ENCODE measurements around the gene DDX60. TPM values are rescaled to one million over a fixed set of nuclear protein-coding genes. Genes with fewer than 3 reads are reported as not detected.
"Not testable (repeated sequence)": the region's sequence is repeated elsewhere in the genome, so short reads cannot be mapped to it uniquely, and the experiment has no call there.

The DDX60 gene
- total RNA-seq, 4 donors from 2014 or later, result 4.6 to 24.3 (median 13.8) TPM

GRCh38 chr4:168304744-168305459, 13.7 kb downstream of the DDX60 start:
- Histone ChIP-seq H3K36me3 (peaks cover 0 to 78% of the 10 kb centered on the region in 2 donors), H3K27me3 (no peaks in the 10 kb centered on the region), H3K4me3 (no peak overlapping the region), H3K27ac (no peak overlapping the region), H3K4me1 (no peaks in the 10 kb centered on the region), H3K9me3 (no peaks in the 10 kb centered on the region)
- TF ChIP-seq POLR2AphosphoS5 (IDR thresholded peaks at IDR 0.05), result no peak
- TF ChIP-seq CTCF (IDR thresholded peaks at IDR 0.05), result no peak
- no peak for TF ChIP-seq EP300 (IDR thresholded peaks at IDR 0.05)
- no peak for TF ChIP-seq POLR2A (IDR thresholded peaks at IDR 0.05)
- ATAC-seq, result no peak
- 79 to 89% methylated on average over 3 of the region's 3 CpGs for WGBS, 2 donors (ENCODE audit: low coverage in 1 of 2)

DNA sequence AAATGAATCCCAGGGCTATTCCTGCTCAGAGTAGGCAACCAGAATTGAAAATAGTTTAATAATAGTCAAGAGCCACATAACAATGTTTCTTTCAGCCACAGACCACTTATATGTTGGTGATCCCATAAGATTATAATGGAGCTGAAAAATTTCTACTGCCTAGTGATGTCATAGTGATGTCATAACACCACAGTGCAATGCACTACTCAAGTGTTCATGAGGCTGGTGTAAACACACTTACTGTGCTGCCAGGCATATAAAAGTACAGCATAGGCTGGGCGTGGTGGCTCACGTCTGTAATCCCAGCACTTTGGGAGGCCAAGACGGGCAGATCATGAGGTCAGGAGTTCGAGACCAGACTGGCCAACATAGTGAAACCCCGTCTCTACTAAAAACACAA, 15.1 kb downstream of the DDX60 start:
- H3K27me3 ChIP-seq, H3K4me3 ChIP-seq, H3K27ac ChIP-seq, ATAC-seq, H3K9me3 ChIP-seq, H3K4me1 ChIP-seq: not testable (repeated sequence)
- H3K36me3 ChIP-seq, result peaks cover 0 to 76% of the 10 kb centered on the region in 2 donors
- whole genome bisulfite sequencing, 2 donors (ENCODE audit: low coverage in 1 of 2), result 88% methylated on average over 2 of the region's 5 CpGs; no CpG with 5 or more reads in 1 of the 2 donors

DNA sequence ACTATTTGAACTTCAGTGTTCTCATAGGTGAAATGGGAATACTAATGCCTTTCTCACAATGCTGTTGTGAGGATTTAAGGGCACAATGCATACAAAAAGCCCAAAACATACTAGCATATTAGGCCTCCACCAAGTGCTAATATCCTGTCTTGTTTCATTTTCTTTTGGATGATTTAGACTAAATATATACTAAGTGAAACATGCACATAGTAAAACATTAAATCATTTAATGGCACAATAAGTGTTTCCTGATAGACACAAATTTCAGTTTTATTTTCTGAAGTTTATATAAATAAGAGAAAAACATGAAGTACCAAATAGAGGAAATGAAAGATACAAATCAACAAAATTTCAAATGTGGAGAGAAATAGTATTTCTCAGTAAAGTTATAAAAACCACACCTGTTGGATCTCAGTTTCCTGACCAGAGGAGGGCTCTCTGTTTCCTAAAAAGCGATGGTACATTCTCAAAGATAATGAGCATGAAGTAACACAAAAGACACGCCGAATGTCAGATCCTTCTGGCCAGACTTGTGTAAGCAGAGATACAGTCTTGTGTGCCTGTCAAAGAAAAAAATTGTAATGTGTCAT, 25.1 kb downstream of the DDX60 start:
- H3K27me3 ChIP-seq, result no peaks in the 10 kb centered on the region

GRCh38 chr4:168291242-168291641, 27.3 kb downstream of the DDX60 start:
- WGBS, 2 donors (ENCODE audit: low coverage in 1 of 2), result 92 to 100% methylated on average over 1 of the region's 1 CpG
- Histone ChIP-seq H3K4me1 (no peaks in the 10 kb centered on the region), H3K9me3 (no peaks in the 10 kb centered on the region), H3K27me3 (no peaks in the 10 kb centered on the region), H3K4me3 (no peak overlapping the region), H3K27ac (no peak overlapping the region), H3K36me3 (peaks cover 3 to 58% of the 10 kb centered on the region in 2 donors)
- no peak for ATAC-seq
- TF ChIP-seq POLR2AphosphoS5 (IDR thresholded peaks at IDR 0.05) (no peak), EP300 (IDR thresholded peaks at IDR 0.05) (no peak), POLR2A (IDR thresholded peaks at IDR 0.05) (no peak), CTCF (IDR thresholded peaks at IDR 0.05) (no peak)

More for the DNA sequence above, 25.1 kb downstream of the DDX60 start:
- no peaks in the 10 kb centered on the region for H3K9me3 ChIP-seq
- no peak for TF ChIP-seq POLR2AphosphoS5 (IDR thresholded peaks at IDR 0.05)
- no peak for TF ChIP-seq POLR2A (IDR thresholded peaks at IDR 0.05)
- TF ChIP-seq CTCF (IDR thresholded peaks at IDR 0.05), result no peak
- TF ChIP-seq EP300 (IDR thresholded peaks at IDR 0.05), result no peak
- no peaks in the 10 kb centered on the region for H3K4me1 ChIP-seq
- 92 to 93% methylated on average over 3 of the region's 3 CpGs for WGBS, 2 donors (ENCODE audit: low coverage in 1 of 2)
- ATAC-seq, result no peak
- H3K36me3 ChIP-seq, result peaks cover 3 to 57% of the 10 kb centered on the region in 2 donors
- no peak overlapping the region for H3K27ac ChIP-seq
- no peak overlapping the region for H3K4me3 ChIP-seq

DNA sequence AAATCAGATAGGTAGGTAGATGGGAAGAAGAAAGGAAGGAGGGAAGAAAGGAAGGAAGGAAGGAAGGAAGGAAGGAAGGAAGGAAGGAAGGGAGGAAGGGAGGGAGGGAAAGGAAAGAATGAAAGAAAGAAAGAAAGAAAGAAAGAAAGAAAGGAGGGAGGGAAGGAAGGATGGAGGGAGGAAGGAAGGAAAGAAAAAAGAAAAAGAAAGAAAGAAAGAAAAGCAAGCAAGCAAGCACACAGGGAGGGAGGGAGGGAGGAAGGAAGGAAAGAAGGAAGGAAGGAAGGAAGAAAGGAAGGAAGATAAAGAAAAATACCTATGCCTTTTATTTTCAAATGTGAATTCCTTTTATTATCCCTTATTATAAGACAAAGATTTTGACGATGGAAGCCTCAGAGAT, 32.7 kb downstream of the DDX60 start:
- ATAC-seq, H3K9me3 ChIP-seq: not testable (repeated sequence)
- 83 to 100% methylated on average over 1 of the region's 1 CpG for WGBS, 2 donors (ENCODE audit: low coverage in 1 of 2)

DNA sequence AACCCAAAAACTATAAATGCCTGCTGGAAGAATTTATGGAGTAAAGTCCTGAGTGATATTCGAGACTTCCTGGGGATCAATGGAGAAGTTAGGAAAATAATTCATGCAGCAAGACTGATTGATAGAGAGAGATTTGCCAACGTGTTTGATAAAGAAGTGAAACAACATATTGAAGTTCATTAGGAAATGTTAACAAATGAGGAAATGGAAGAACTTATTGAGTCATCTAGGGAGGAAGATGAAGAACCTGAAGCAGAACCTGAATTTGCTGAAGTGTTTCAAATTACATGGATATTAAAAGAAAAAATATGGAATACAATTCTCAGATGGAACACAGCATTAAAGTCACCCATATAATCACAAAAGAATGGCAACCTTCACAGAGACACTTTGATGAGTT, 39.0 kb downstream of the DDX60 start:
- TF ChIP-seq POLR2A (IDR thresholded peaks at IDR 0.05) (no peak), CTCF (IDR thresholded peaks at IDR 0.05) (no peak), EP300 (IDR thresholded peaks at IDR 0.05) (no peak), POLR2AphosphoS5 (IDR thresholded peaks at IDR 0.05) (no peak)
- Histone ChIP-seq H3K36me3 (peaks cover 0 to 93% of the 10 kb centered on the region in 2 donors), H3K27me3 (no peaks in the 10 kb centered on the region)

More for the DNA sequence above, 32.7 kb downstream of the DDX60 start:
- not testable (repeated sequence) for H3K27ac ChIP-seq, H3K4me1 ChIP-seq, H3K27me3 ChIP-seq, H3K4me3 ChIP-seq
- H3K36me3 ChIP-seq, result peaks cover 3 to 61% of the 10 kb centered on the region in 2 donors

More for the DNA sequence above, 39.0 kb downstream of the DDX60 start:
- no peak for ATAC-seq
- Histone ChIP-seq H3K4me1 (no peaks in the 10 kb centered on the region), H3K9me3 (no peaks in the 10 kb centered on the region), H3K27ac (no peak overlapping the region), H3K4me3 (no peak overlapping the region)
- WGBS, 2 donors (ENCODE audit: low coverage in 1 of 2), result 78 to 79% methylated on average over 2 of the region's 2 CpGs
